MM.1S (cell line): Measurements from ENCODE around the gene SLC31A1.

Source experiments
- DNase-seq: peaks from one replicate; pipeline ENCODE4 v3.0.0-alpha.2; 2015
- H2AFZ ChIP-seq: fragments of 300-600 bp; sonication (generic); 2 replicates; pipeline ENCODE4 v1.6.0; 2016; ENCODE audit warnings: antibody characterized with exemption, low read length
- H3F3A ChIP-seq: fragments of 300-600 bp; sonication (generic); 2 replicates; pipeline ENCODE4 v1.6.1; 2016; ENCODE audit warnings: mild to moderate bottlenecking, antibody characterized with exemption, low read length, moderate library complexity, mixed read lengths; ENCODE audit not compliant: insufficient read depth
- H3K27ac ChIP-seq: fragments of 300-600 bp; sonication (generic); 2 replicates; pipeline ENCODE4 v1.5.1; 2016; ENCODE audit warnings: mild to moderate bottlenecking, low read length
- H3K27me3 ChIP-seq: fragments of 300-600 bp; sonication (generic); replicated peaks from 2 replicates; pipeline ENCODE4 v1.6.0; 2016; ENCODE audit warnings: low read length; ENCODE audit not compliant: insufficient read depth
- H3K36me3 ChIP-seq: fragments of 300-600 bp; sonication (generic); replicated peaks from 2 replicates; pipeline ENCODE4 v1.6.1; 2016; ENCODE audit warnings: mild to moderate bottlenecking, low read length, mixed read lengths; ENCODE audit not compliant: insufficient read depth
- H3K4me1 ChIP-seq: fragments of 300-600 bp; sonication (generic); 2 replicates; pipeline ENCODE4 v1.6.1; 2016; ENCODE audit warnings: low read length, mixed read lengths
- H3K4me2 ChIP-seq: fragments of 300-600 bp; sonication (generic); 2 replicates; pipeline ENCODE4 v1.6.0; 2016; ENCODE audit warnings: low read depth, low read length
- H3K4me3 ChIP-seq: fragments of 300-600 bp; sonication (generic); 2 replicates; pipeline ENCODE4 v1.5.1; 2016; ENCODE audit warnings: low read length, mixed read lengths
- H3K79me2 ChIP-seq: fragments of 300-600 bp; sonication (generic); 2 replicates; pipeline ENCODE4 v1.6.1; 2016; ENCODE audit warnings: mixed run types, low read length, mixed read lengths
- H3K9ac ChIP-seq: fragments of 300-600 bp; sonication (generic); 2 replicates; pipeline ENCODE4 v1.6.1; 2016; ENCODE audit warnings: low read length, mixed read lengths
- H3K9me2 ChIP-seq: fragments of 300-600 bp; sonication (generic); replicated peaks from 2 replicates; pipeline ENCODE4 v1.6.1; 2016; ENCODE audit warnings: mild to moderate bottlenecking, low read length, mixed read lengths; ENCODE audit not compliant: insufficient read depth
- H3K9me3 ChIP-seq: fragments of 300-600 bp; sonication (generic); replicated peaks from 2 replicates; pipeline ENCODE4 v1.6.1; 2016; ENCODE audit warnings: mild to moderate bottlenecking, low read length, mixed read lengths; ENCODE audit not compliant: insufficient read depth
- H4K20me1 ChIP-seq: fragments of 300-600 bp; sonication (generic); 2 replicates; pipeline ENCODE4 v1.6.1; 2016; ENCODE audit warnings: mild to moderate bottlenecking, low read length, moderate library complexity, mixed read lengths; ENCODE audit not compliant: insufficient read depth
- CTCF ChIP-seq: fragments of 300-600 bp; sonication (generic); IDR thresholded peaks from 2 replicates; pipeline ENCODE4 v1.5.1; 2016; ENCODE audit warnings: antibody characterized with exemption, low read length, mixed read lengths
- EZH2 ChIP-seq: fragments of 300-600 bp; sonication (generic); optimal IDR thresholded peaks from 2 replicates; pipeline ENCODE3; 2017; ENCODE audit warnings: low read depth, mild to moderate bottlenecking, antibody characterized with exemption, low read length, mixed read lengths
- EZH2phosphoT487 ChIP-seq: fragments of 300-600 bp; sonication (generic); IDR thresholded peaks from 2 replicates; pipeline ENCODE4 v1.6.1; 2018; ENCODE audit warnings: antibody characterized with exemption, low read length

SLC31A1 gene

DNA sequence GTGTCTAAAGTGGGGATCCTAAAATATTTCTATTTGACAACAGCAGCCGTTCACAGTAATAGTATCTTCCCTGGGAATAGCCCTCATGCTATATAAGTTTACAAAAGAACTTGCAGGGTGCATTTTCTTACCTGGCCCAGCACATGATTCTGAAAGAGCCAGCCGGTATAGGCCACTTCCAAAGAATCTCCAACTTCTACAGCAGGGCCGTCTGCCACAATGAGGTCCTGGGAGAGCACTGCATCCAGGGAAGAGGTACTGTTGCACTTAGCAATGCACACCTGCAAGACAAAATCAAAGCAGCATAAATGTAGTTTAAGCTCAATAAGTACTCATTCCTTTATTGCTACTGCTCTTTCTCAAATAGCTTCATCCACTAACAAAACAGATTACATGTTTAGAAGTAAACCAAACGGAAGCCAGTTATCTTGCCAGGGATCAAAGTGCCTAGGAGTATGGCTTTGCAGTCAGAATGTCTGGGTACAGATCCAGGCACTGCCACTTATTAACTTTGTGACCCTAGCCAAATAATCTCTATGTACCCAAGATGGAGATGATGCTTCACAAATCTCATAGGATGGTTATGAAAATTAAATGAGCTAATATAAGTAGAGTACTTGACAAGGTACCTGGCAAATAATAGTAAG is 21.5 kb upstream of the SLC31A1 start:
- Histone ChIP-seq H3K27ac (no peak overlapping the region), H3K36me3 (peaks cover 4% of the 10 kb centered on the region; the same call in 1 of the 2 replicates), H3K79me2 (no peaks in the 10 kb centered on the region), H3K9me3 (no peaks in the 10 kb centered on the region), H3K4me2 (no peak overlapping the region), H3F3A (no peaks in the 10 kb centered on the region), H2AFZ (no peak overlapping the region), H3K9me2 (no peaks in the 10 kb centered on the region), H3K4me1 (no peaks in the 10 kb centered on the region), H3K9ac (no peak overlapping the region), H4K20me1 (no peaks in the 10 kb centered on the region), H3K27me3 (no peaks in the 10 kb centered on the region), H3K4me3 (no peak overlapping the region)
- no peak for DNase-seq
- no peak for TF ChIP-seq CTCF
- no peak for TF ChIP-seq EZH2
- TF ChIP-seq EZH2phosphoT487, result no peak

- no peak for DNase-seq
- Histone ChIP-seq H3F3A (no peaks in the 10 kb centered on the region), H3K79me2 (no peaks in the 10 kb centered on the region), H3K27ac (no peak overlapping the region), H4K20me1 (no peaks in the 10 kb centered on the region), H2AFZ (no peak overlapping the region), H3K4me2 (no peak overlapping the region), H3K9me2 (no peaks in the 10 kb centered on the region), H3K36me3 (no peaks in the 10 kb centered on the region), H3K4me1 (no peaks in the 10 kb centered on the region), H3K9me3 (no peaks in the 10 kb centered on the region), H3K27me3 (no peaks in the 10 kb centered on the region), H3K4me3 (no peak overlapping the region), H3K9ac (no peak overlapping the region)
- no peak for TF ChIP-seq EZH2
- no peak for TF ChIP-seq CTCF
- TF ChIP-seq EZH2phosphoT487, result no peak
Observed at GRCh38 chr9:113205432-113205831, 15.9 kb upstream of the SLC31A1 start.

GRCh38 chr9:113205861-113206260 is 15.5 kb upstream of the SLC31A1 start:
- Histone ChIP-seq H3K9me2 (no peaks in the 10 kb centered on the region), H3K27ac (no peak overlapping the region), H3K27me3 (no peaks in the 10 kb centered on the region), H2AFZ (no peak overlapping the region), H3K9ac (no peak overlapping the region), H3K4me2 (no peak overlapping the region), H3K4me3 (no peak overlapping the region), H4K20me1 (no peaks in the 10 kb centered on the region), H3F3A (no peaks in the 10 kb centered on the region), H3K36me3 (no peaks in the 10 kb centered on the region), H3K4me1 (no peaks in the 10 kb centered on the region), H3K9me3 (no peaks in the 10 kb centered on the region), H3K79me2 (no peaks in the 10 kb centered on the region)
- no peak for DNase-seq
- no peak for TF ChIP-seq EZH2

- H2AFZ ChIP-seq, result no peak overlapping the region
- no peaks in the 10 kb centered on the region for H3F3A ChIP-seq
- no peak for DNase-seq
- H3K79me2 ChIP-seq, result peaks cover 20% of the 10 kb centered on the region
- H3K9me2 ChIP-seq, result no peaks in the 10 kb centered on the region
- H3K4me3 ChIP-seq, result no peak overlapping the region
- H3K36me3 ChIP-seq, result no peaks in the 10 kb centered on the region
- H3K4me1 ChIP-seq, result no peaks in the 10 kb centered on the region
- H3K9ac ChIP-seq, result no peak overlapping the region
- no peak overlapping the region for H3K4me2 ChIP-seq
- H4K20me1 ChIP-seq, result no peaks in the 10 kb centered on the region
- TF ChIP-seq EZH2phosphoT487 (no peak), EZH2 (no peak), CTCF (no peak)
- no peaks in the 10 kb centered on the region for H3K27me3 ChIP-seq
- H3K9me3 ChIP-seq, result no peaks in the 10 kb centered on the region
- no peak overlapping the region for H3K27ac ChIP-seq
Observed at GRCh38 chr9:113210815-113211214, 10.5 kb upstream of the SLC31A1 start.
